HPDE6-E6E7 (cell line): ENCODE data around the gene SLC41A3.
"Not testable (repeated sequence)": the region's sequence is repeated elsewhere in the genome, so short reads cannot be mapped to it uniquely, and the experiment has no call there.

Source experiments
- DNase-seq: peaks from one replicate; pipeline ENCODE4 v3.0.0; 2011; ENCODE audit warnings: missing footprints; ENCODE audit errors: extremely low spot score

SLC41A3 gene

DNA sequence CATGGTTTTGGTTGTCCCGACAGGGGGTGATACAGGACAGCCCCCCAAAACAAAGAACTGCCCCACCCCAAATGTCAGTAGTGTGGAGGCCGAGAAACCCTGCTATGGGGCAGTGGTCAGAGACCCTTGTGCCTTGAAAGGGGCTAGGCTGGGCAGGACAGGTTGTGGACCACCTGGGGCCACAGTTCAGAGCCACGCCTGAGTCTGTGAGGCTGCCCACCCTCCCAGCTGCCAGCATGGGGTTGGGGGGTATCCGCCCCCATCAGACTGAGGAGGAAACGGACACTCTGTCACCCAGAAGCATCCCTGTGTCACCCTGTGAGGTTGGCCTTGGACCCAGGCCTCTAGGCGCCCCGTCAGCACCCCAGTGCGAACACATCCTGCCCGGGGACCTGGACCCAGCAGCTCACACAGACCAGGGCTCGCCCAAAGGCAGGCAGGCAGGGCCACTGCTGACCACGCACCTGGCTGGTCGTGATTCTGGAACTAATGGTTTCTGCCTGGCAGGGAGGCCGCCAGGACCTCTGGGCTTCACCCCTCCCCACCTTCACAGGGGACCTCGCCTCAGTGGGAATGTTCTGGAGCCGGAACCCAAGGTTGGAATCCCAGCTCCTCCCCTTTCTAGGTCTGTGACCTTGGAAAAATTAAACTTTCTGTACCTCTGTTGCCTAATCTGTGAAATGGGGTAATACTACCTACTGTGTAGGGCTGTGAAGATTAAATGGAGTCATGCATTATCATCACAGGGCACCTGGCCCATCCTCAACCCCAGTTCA is 1.4 kb downstream of the SLC41A3 start:
- DNase-seq = no peak

DNA sequence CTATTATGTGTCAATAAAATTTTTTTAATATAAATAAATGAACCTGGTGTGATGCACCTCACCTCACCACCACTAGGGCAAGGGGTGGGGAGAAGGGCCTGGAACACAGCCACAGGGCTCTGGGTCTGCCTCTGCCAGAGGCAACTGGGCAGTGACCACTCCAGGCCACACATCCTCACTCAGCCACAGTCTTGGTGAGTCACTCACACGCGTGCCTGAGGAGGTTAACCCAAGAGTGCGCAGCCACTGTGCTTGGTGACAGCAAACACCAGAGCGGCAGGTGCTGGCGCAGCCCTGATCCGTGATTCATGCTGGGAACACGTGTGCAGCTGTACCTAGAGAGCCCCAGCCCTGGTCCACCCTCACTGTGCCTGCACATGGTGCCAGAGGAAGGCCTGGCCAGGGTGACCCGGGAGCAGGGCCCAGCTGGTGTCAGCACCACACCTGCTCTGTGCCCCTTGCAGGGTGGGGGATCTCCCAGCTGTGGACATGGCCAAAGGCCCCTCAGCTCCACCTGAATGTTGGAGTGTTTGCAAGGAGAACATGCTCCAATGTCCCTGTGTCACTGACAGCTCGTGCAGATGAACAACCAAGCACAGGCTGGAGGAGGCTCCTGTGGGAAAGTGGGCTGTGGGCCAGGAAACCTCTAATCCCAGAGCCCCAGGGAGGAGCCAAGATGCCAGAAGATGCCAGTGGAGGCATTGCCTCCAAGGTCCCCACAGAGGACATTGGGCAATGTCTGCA is 2.1 kb downstream of the SLC41A3 start:
- peak; percentile 83 for DNase-seq

DNA sequence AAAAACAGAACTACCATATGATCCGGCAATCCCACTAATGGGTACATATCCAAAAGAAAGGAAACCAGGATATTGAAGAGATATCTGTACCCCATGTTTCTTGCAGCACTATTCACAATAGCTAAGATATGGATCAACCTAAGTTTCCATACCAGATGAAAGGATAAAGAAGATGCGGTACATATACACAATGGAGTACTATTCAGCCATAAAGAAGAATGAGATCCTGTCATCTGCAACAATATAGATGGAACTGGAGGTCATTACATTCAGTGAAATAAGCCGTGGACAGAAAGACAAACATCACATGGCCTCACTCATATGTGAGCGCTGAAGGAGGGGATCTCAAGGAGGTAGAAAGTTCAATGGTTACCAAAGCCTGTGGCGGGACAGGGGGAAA is 3.0 kb downstream of the SLC41A3 start:
- DNase-seq = no peak

DNA sequence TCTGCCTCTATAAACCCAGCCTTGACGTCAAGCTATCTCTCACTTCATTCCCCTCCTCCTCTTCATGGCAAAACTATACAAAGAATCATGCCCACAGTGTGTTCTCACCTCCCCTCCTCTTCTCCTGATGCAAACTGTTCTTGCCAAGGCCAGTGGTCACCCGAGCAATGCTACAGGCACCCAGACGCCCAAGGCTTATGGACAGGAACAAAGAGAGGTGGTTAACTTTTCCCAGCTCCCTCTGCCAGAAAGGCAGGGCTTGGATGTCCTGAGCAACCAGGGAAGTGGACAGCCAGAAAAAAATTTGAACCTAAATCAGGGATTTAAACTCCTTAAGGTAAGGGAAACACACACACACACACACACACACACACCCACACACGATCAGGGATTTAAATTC is 5.1 kb downstream of the SLC41A3 start:
- no peak for DNase-seq

DNA sequence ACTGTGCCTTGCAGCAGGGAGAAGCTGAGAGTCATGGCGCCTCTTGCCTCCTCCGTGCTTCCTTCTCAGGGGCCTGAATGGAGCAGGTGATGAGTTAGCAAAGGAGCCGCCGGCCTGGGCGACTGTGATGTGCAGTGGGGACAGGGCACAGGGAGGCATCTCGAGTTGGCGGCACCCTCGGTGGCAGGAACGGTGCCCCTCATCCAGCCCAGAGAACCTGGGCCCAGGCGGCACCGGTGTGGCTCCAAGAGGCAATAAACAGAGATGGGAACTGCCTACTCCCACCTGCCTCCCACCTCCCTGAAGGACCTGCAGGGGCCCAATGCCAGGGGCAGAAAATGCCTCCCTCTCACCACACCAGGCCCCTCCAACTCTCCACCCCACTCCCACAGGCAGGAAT is 6.2 kb downstream of the SLC41A3 start:
- no peak for DNase-seq

DNA sequence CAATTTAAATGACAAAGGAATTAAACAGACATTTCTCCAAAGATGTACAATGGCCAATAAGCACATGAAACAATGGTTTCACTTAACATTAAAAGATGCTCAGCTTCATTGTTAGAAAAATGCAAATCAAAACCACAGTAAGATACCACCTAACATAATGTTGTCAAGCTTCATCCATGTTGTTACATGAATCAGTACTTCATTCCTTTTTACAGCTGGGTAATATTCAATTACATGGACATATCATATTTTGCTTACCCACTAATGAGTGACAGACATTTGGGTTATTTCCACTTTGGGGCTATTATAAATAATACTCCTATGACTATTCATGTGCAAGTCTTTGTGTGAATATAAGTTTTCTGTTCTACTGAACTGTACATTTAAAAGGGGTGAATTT is 7.8 kb downstream of the SLC41A3 start:
- DNase-seq = no peak

DNA sequence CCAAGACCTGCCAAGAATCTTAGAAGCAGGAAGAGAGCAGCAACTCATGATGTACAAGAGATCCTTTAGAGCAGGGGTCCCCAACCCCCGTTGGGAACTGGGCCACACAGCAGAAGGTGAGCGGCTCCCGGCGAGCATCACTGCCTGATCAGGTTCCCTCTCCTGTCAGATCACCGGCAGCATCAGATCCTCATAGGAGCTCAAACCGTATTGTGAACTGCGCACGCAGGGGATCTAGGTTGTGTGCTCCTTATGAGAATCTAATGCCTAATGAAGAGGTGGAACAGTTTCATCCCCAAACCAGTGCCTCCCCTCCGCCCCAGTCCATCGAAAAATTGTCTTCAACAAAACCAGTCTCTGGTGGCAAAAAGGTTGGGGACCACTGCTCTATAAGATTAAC is 13.8 kb downstream of the SLC41A3 start:
- no peak for DNase-seq

DNA sequence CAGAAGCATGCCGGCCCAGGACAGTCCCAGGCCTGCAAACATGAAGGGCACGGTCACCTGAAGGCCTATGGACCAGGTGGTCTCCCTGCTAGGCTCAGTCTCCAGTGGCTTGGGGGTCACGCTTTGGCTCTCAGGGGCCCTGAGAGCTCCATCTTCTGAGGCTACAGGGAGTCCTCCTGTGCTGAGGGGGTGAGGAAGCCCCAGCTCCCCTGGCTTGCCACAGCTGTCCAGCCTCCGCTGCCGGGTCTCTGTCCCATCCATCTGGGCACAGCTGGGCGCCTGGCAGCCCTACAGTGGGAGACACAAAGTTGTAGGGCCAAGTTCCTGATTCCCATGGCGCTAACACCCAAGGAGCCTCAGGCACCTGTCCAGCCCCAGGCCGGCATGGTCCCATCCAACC is 16.0 kb downstream of the SLC41A3 start:
- no peak for DNase-seq

DNA sequence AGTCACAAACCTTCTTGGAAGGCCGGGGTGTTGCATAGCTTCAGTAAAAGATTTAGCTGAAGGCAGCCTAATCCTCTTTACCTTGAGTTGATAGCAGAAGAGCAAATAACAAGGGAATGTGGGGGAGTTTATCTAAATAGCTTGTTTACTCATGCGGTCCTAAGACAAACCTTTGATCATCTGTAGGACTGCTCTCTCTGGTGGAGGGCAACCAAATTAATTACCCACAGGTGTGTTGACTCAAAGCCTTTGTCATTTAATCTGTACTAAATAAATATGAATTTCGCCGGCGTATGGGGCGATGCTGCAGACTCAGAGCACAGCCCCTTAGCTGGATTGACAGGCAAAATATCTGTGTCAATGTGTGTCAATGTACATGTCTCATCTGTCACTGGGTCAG is 17.2 kb downstream of the SLC41A3 start:
- not testable (repeated sequence) for DNase-seq

DNA sequence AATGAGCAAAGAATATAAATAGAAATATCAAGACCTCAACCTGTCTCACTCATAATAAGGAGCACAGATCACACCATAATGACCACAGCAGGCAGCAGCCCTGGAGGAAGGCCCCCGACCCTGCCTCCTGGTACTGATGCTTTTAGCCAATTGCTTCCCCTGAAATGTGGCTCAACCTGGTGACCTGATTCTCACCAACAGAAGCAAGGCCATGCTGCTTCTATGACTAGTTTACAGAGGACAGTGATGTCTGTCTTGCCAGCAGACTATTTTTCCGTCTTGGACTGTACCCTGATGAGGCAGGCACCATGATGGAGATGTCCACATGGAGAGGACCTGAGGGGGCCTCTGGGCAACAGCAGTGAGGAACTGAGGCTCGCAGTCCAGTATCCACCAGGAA is 18.0 kb downstream of the SLC41A3 start:
- no peak for DNase-seq

DNA sequence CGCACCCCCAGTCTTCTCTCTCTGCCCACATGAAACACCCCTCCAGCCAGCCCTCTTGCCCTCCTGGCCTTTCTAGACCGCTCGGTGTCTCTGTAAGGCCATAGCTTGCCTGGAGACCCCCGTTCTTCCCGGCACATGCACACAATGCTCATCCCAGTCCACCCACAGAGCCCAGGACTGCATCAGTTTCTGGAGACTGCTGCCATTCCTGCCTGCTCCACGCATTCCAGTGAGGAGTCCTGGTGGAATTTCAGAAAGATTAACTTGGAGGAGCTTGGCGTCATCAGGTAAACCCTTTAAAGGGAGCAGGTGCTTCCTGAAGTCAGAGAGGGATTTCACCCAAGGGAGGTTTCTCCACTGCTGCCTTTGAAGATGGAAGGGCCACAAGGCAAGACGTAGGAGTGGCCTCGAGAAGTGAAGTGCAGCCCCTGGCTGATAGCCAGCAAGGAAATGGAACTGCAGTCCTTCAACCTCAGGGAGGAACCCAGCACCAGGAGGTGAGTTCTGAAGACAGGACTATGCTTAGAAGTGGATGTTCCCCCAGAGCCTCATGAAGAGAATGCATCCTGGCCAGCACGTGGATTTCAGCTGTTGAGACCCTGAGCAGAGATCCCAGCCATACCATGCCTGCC is 19.2 kb downstream of the SLC41A3 start:
- no peak for DNase-seq

DNA sequence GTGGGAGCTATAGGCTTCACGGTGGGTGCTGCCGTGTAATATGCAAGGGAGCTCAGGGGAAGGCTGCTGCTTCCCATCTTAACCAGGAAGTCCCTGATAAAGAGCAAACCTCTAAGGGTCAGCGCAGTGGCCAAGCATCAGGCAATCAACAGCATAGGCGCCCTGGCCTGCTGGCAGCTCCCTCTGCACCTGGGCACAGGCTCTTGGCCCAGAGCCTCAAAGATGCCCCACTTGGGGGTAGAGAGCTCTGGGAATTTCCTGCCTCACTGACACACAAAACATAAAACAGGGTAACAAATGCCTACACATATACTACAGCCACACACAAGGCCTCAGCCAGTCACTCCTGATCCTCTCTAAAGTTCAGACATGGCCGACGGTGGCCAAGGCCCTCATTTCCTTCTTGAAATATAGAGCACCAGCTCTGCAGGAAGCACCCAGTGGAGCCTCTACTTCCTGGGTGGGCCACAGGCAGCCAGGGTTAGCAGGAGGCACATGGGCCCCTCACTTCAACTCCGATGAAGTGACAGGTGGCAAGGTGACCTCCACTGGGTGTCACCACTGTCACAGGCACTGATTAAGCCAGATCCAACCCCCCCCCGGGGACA is 20.5 kb downstream of the SLC41A3 start:
- DNase-seq = no peak

DNA sequence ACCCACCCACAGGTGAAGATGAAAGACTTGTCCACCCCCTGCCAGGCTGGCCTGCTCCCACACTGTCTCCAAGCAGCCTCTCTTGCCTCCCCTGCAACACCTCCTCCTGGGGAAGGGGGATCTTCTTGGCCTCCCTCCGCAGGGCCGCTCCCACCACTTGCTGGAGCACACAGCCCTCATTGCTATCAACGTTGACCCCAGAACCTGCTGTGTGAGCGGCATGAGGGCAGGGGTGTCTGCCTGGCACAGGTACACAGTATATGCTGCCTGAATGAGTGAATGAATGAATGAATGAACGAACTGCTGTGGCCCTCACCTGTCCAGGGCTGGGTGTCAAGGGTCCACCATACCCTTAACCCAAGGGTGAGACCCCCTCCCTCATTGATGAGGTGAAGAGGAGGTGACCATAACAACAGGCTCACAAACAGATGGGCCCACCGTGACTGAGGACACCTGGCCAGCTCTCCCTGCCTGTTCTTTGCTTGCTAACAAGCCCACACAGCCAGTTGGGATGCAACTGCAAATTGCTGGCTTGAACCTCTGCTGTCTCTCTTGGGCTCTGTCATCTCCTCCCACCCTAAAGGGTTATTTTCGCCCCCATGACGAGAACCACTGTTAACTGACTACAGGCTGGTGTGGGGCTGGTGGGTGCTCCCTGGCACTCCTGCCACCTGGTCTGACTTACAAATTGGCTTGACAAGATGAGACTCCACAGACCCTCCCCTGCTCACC is 22.5 kb downstream of the SLC41A3 start:
- DNase-seq = no peak

DNA sequence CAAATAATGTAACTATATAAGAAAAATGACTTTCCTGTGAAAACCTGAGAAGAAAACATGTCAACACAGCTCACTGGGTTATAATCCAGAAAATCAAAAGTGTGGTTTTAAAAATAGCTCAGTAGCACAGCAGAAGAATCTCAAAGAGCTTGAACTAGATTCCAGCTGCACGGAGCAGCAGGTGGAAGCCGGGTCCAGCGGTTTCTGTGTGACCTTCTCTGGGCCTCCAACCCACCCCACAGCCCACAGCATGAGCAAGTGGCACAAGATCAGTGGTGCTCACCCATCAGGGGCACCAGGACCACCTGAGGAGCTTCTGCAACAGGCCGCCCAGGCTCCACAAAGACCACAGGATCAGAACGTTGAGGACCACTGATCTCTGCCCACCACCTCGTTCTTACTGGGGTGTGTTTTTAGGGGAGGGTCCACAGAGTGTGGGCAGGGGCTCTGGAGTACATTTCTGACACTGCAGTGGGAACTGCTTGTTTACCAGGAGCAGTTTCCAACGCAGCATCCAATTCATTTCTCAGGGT is 23.2 kb downstream of the SLC41A3 start:
- DNase-seq = no peak

DNA sequence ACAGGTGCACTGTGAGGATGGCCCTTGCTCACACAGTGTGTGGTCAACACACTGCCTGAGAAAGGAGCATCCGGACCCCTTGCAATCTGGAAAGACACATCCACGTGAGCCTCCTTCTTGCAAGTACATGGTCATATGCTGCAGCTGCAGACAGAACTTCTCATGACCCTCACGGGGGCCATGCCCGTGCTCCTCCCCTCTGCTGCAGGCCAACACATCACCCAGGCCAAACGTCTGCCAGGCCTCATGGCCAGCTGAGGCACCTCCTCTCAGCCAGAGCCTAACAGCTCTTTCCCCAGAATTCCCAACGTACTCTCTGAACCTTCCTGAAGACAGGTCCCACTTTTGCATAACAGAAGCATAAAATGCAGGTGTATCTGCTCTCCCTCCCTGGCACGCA is 25.3 kb downstream of the SLC41A3 start:
- DNase-seq = no peak

DNA sequence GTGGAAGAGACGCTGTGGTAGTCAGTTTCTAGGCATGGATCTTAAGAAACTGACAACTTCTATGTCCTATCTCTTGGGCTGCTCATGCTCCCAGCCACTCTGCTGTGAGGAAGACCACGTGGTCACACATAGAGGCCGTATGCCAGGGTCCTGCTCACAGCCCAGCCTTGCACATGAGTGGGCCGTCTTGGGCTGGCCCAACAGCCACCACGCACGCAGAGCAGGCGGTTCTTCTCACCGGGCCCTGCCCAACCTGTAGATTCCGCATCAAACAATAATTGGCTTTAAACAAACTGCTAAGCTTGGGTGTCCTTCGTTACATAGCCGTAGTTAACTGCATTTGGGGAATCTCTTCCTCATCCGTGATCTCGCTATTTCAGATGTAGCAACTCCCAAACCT is 26.0 kb downstream of the SLC41A3 start:
- no peak for DNase-seq

DNA sequence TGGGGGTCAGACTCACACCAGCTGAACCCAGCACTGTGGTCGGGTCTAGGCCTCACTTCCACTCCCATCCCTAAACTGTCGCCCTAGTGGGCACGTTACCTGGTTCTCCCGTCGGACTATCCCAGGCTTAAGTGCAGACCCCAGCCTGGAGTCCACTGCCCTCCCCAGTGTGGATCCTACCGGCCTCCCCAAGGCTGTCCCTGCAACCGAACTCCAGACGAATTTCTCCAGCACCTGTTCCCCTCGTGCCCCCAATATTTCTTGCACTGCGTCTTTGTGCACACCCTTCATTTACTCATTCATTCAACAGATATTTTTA is 26.5 kb downstream of the SLC41A3 start:
- DNase-seq = no peak

DNA sequence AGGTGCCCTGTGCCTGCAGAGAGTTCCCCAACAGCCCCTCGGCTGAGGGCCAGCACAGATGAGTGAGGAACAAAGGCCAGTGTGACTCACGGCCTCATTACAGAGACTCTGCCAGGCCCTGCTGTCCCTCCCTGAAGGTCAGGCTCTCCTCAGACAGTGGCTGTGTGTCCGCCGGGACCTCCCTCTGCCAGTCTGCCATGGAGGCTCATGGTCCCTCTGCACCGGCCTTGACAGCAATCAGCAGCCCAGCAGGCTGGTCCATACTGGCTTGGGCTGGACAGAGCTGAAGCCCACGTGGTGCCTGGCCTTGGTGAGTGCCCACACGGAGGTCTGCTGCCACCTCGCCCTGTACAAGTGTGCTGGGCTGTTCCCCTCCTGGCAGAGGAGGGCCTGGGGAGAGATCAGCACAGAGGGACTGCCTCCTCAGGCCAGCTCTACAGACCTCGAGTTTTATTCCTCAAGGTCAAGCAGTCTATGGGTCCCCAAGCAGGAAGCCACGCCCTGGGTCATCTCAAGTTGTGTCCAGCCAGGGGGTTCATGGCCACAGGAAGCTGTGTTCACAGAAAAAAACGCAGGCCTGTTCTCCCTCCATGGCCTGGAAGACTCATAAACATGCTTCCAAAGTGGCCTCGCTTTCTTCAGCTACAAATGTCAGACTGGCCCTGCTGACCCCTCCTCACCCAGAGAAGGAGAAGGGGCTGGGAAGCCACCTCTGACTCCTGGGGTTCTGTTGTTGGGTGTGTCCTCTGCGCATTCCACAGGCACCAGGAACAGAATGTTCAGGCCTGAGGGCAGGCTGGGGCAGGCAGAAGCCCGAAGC is 27.0 kb downstream of the SLC41A3 start:
- DNase-seq = peak; percentile 46

DNA sequence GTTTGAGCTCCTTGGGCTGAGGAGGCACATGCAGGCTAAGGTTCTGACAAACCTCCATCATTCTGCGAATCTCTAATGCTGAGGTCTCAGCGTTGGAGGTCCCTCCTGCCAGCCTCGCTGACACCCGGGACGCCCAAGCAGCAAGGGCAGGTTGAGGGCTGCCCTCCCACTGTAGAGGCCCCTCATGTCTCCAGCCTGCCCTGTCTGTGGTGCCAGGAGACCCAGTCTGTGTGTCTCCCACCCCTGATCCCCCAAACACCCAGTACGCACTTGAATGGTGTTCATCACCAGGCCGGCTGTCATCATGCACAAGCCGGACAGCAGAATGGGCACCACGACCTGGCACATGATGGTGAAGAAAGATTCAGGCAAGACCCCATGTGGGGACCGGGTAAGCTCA is 27.8 kb downstream of the SLC41A3 start:
- DNase-seq = no peak

DNA sequence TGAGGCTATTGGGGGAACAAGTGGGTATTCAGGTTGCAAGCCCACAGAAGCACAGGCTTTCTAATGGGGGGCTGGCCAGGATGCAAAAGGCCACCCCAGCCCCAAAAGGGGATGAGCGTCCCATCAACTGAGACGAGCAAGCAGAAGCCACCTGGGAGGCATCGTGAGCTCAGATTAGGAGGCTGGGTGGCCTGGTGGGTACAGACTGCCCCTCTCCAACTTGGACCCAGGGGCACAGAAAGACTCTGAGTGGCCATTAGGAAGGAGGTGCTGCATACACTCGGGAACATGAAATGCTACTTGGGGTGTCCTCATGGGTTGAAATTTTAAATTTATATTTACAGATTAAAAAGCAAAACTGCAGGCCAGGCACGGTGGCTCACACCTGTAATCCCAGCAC is 29.1 kb downstream of the SLC41A3 start:
- no peak for DNase-seq
